Liver (tissue), 9 donors: ENCODE results near the gene SEC11C. TPM values are rescaled to one million over a fixed set of nuclear protein-coding genes. Genes with fewer than 3 reads are reported as not detected.

Experiments used
- DNase-seq: peaks from one replicate; pipeline ENCODE4 v3.0.0-alpha.2; 2017; ENCODE audit warnings: low spot score
- H3K27ac ChIP-seq, 2 donors: one replicate each; pipeline ENCODE4 v1.7.0; 2013; ENCODE audit warnings: inconsistent platforms in 2 of 2, low read length in 2 of 2, control low read depth in 1 of 2, low read depth in 1 of 2, mild to moderate bottlenecking in 1 of 2
- H3K27me3 ChIP-seq, 4 donors: one replicate each; pipeline versions ENCODE4 v1.6.1 to v1.7.0; 2013; ENCODE audit warnings: low read length in 3 of 4, inconsistent platforms in 1 of 4, mild to moderate bottlenecking in 1 of 4, moderate library complexity in 1 of 4; ENCODE audit not compliant: control insufficient read depth in 4 of 4, insufficient read depth in 4 of 4
- H3K36me3 ChIP-seq, 4 donors: one replicate each; pipeline versions ENCODE4 v1.6.1 to v1.7.0; 2013; ENCODE audit warnings: low read length in 3 of 4, mild to moderate bottlenecking in 3 of 4, low read depth in 1 of 4, moderate library complexity in 1 of 4; ENCODE audit not compliant: control insufficient read depth in 4 of 4, insufficient read depth in 3 of 4
- H3K4me1 ChIP-seq, 4 donors: one replicate each; pipeline versions ENCODE4 v1.6.1 to v1.7.0; 2013; ENCODE audit warnings: low read length in 3 of 4, mild to moderate bottlenecking in 3 of 4, moderate library complexity in 1 of 4; ENCODE audit not compliant: control insufficient read depth in 4 of 4, insufficient read depth in 4 of 4
- H3K4me3 ChIP-seq, 3 donors: one replicate each; pipeline versions ENCODE4 v1.6.1 to v1.7.0; 2013; ENCODE audit warnings: low read length in 3 of 3, control low read depth in 1 of 3, low read depth in 1 of 3, mild to moderate bottlenecking in 1 of 3
- H3K9ac ChIP-seq, 2 donors: one replicate each; pipeline ENCODE4 v1.7.0; 2013; ENCODE audit warnings: low read length in 2 of 2, mild to moderate bottlenecking in 2 of 2, moderate library complexity in 2 of 2, control low read depth in 1 of 2, low read depth in 1 of 2
- H3K9me3 ChIP-seq, 4 donors: one replicate each; pipeline versions ENCODE4 v1.6.1 to v1.7.0; 2013; ENCODE audit warnings: low read length in 3 of 4; ENCODE audit not compliant: control insufficient read depth in 4 of 4
- EGR1 ChIP-seq, 2 donors: IDR thresholded peaks; 2 replicates each; pipeline ENCODE4 v1.6.1; 2016 to 2018; ENCODE audit warnings: antibody characterized with exemption in 2 of 2, low read depth in 2 of 2
- FOXA1 ChIP-seq: IDR thresholded peaks from 2 replicates; pipeline ENCODE4 v1.6.1; 2016; ENCODE audit warnings: antibody characterized with exemption
- FOXA2 ChIP-seq: IDR thresholded peaks from 2 replicates; pipeline ENCODE4 v1.6.1; 2016; ENCODE audit warnings: antibody characterized with exemption
- GABPA ChIP-seq, 2 donors: IDR thresholded peaks in 1 of 2; conservative IDR thresholded peaks in 1 of 2; 2 replicates each; pipeline ENCODE4 v1.6.1; 2016; ENCODE audit warnings: antibody characterized with exemption in 2 of 2, mild to moderate bottlenecking in 1 of 2, moderate library complexity in 1 of 2
- HNF4A ChIP-seq, 2 donors: conservative IDR thresholded peaks; 2 replicates each; pipeline ENCODE4 v1.6.1; 2016; ENCODE audit warnings: antibody characterized with exemption in 2 of 2, mild to moderate bottlenecking in 2 of 2
- HNF4G ChIP-seq: IDR thresholded peaks from 2 replicates; pipeline ENCODE4 v1.6.1; 2016; ENCODE audit warnings: antibody characterized with exemption
- JUND ChIP-seq, 2 donors: IDR thresholded peaks; 2 replicates each; pipeline ENCODE4 v1.6.1; 2016; ENCODE audit warnings: antibody characterized with exemption in 2 of 2
- NR2F2 ChIP-seq: IDR thresholded peaks from 2 replicates; pipeline ENCODE4 v1.6.1; 2016; ENCODE audit warnings: antibody characterized with exemption
- RXRA ChIP-seq, 2 donors: IDR thresholded peaks; 2 replicates each; pipeline ENCODE4 v1.6.1; 2017 to 2018; ENCODE audit warnings: antibody characterized with exemption in 2 of 2, mild to moderate bottlenecking in 1 of 2
- SP1 ChIP-seq: IDR thresholded peaks from 2 replicates; pipeline ENCODE4 v1.6.1; 2018; ENCODE audit warnings: antibody characterized with exemption, mild to moderate bottlenecking
- TAF1 ChIP-seq: conservative IDR thresholded peaks from 2 replicates; pipeline ENCODE4 v1.6.1; 2016; ENCODE audit warnings: antibody characterized with exemption, mild to moderate bottlenecking
- YY1 ChIP-seq: IDR thresholded peaks from 2 replicates; pipeline ENCODE4 v1.6.1; 2016; ENCODE audit warnings: antibody characterized with exemption, mild to moderate bottlenecking
- WGBS: extraction: QIAGEN DNeasy Blood & Tissue Kit; methylation state at CpG from one replicate; pipeline ENCODE4 v1.1.7; 2013; 5-methylcytosine and 5-hydroxymethylcytosine counted together
- polyA plus RNA-seq, 2 donors: library from polyadenylated mRNA; stranded (reverse) in 1 of 2; unstranded in 1 of 2; fragments of 200-250 nt in 1 of 2; fragments of >200 nt in 1 of 2; fragmentation: Nextera tagmentation in 1 of 2; extraction: Ambion mirVana in 1 of 2; gene quantifications; one replicate each; pipeline versions ENCODE4 v1.2.1 to v1.2.3, GENCODE V29; 2013 to 2015
- total RNA-seq, 2 donors: library from RNA; depleted of rRNA; stranded (reverse); fragments of >200 nt; gene quantifications; one replicate each; pipeline ENCODE4 v1.2.3, GENCODE V29; 2014
- TF ChIP-seq, protein P1 (sequence below): IDR thresholded peaks from 2 replicates; pipeline ENCODE4 v1.6.1; 2016; ENCODE audit warnings: antibody characterized with exemption, mild to moderate bottlenecking
- TF ChIP-seq, protein P2 (sequence below): fragments of 150-350 bp; IDR thresholded peaks from 2 replicates; pipeline ENCODE4 v1.5.1; 2017; ENCODE audit warnings: improper control_type of control experiment, low read depth, low read length; ENCODE audit not compliant: missing input control
- TF ChIP-seq, protein P3 (sequence below): IDR thresholded peaks from 2 replicates; pipeline ENCODE4 v1.6.1; 2016; ENCODE audit warnings: antibody characterized with exemption
- TF ChIP-seq, protein P4 (sequence below): IDR thresholded peaks from 2 replicates; pipeline ENCODE4 v1.6.1; 2016; ENCODE audit warnings: antibody characterized with exemption
- donor health status: healthy.
- donor health status: healthy.
- donor health status: healthy.
- donor health status: healthy.
- donor health status: healthy.

SEC11C gene
- total and polyA plus RNA-seq, 4 donors, result 106 to 206 (median 156) TPM

DNA sequence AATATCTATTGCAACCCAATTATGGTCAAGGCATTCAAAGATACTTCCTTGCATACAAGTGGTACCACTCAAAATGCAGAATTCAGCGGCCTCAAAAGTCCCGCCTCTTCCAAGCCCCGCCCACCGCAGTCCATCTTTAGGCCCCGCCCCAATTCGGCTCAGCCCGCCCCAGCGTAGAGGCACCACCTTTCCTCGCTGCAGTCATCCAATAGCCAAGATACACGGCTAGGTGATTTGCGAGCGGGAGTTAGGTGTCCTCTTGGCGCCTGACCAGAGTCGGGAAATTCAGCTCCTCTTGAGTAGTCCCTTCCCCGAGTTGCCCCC lies 431 bp upstream of the SEC11C start:
- H3K9ac ChIP-seq, result peak overlapping the region; percentile 59 to 61

DNA sequence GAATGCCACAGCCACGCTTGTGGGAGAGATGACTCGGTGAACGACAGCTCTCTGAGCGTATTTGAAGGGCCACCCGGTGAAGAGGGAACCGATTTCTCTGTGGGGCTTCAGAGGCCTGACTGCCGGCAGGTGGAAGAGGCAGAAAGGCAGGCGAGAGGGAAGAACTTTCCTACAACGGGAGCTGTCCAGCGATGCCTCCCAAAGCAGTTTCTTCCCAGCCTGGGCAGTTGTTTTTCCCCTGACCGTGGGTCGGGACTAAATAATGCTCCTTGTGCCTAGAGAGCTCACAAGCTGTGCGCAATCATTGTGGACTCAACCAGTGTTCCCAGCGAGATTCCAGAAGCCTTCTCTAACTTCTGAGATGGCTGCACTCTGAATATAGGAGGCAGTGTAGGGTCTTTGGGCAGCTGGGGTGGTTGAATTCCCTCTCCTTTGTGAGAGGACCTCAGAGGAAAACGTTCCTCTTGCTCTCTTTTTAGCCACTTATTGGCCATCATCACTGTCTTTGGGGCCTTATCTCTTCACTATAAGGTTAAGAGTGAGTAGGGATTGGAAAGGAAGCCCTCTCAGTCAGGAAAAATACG lies 710 bp downstream of the SEC11C start:
- H3K9ac ChIP-seq, result peak overlapping the region; percentile 56 to 61
- DNase-seq, result peak; percentile 41
- no peaks in the 10 kb centered on the region for H3K36me3 ChIP-seq
- H3K27me3 ChIP-seq, result no peaks in the 10 kb centered on the region
- H3K4me3 ChIP-seq, result peak overlapping the region; percentile 81 to 90 (median 82)
- H3K4me1 ChIP-seq, result peaks cover 8 to 40% (median 33%) of the 10 kb centered on the region in 4 donors
- TF ChIP-seq SP1 (no peak), GABPA (IDR thresholded peaks at IDR 0.05 in 1 of 2, conservative IDR thresholded peaks at IDR 0.05 in 1 of 2) (no peak), FOXA1 (no peak)
- TF ChIP-seq, protein P1, sequence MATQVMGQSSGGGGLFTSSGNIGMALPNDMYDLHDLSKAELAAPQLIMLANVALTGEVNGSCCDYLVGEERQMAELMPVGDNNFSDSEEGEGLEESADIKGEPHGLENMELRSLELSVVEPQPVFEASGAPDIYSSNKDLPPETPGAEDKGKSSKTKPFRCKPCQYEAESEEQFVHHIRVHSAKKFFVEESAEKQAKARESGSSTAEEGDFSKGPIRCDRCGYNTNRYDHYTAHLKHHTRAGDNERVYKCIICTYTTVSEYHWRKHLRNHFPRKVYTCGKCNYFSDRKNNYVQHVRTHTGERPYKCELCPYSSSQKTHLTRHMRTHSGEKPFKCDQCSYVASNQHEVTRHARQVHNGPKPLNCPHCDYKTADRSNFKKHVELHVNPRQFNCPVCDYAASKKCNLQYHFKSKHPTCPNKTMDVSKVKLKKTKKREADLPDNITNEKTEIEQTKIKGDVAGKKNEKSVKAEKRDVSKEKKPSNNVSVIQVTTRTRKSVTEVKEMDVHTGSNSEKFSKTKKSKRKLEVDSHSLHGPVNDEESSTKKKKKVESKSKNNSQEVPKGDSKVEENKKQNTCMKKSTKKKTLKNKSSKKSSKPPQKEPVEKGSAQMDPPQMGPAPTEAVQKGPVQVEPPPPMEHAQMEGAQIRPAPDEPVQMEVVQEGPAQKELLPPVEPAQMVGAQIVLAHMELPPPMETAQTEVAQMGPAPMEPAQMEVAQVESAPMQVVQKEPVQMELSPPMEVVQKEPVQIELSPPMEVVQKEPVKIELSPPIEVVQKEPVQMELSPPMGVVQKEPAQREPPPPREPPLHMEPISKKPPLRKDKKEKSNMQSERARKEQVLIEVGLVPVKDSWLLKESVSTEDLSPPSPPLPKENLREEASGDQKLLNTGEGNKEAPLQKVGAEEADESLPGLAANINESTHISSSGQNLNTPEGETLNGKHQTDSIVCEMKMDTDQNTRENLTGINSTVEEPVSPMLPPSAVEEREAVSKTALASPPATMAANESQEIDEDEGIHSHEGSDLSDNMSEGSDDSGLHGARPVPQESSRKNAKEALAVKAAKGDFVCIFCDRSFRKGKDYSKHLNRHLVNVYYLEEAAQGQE, result peak; percentile 98
- no peaks in the 10 kb centered on the region for H3K9me3 ChIP-seq
- 5% methylated on average over 16 of the region's 16 CpGs for WGBS
- H3K27ac ChIP-seq, result peak overlapping the region; percentile 47 to 85

More for the DNA sequence above, 431 bp upstream of the SEC11C start:
- Histone ChIP-seq H3K4me3 (peak overlapping the region; percentile 81 to 88 (median 82)), H3K36me3 (no peaks in the 10 kb centered on the region), H3K27me3 (no peaks in the 10 kb centered on the region), H3K4me1 (peaks cover 5 to 32% (median 27%) of the 10 kb centered on the region in 4 donors), H3K9me3 (no peaks in the 10 kb centered on the region), H3K27ac (peak overlapping the region; percentile 73 to 85)
- peak; percentile 89 for DNase-seq
- peak; percentile 60 for TF ChIP-seq TAF1
- TF ChIP-seq NR2F2, result no peak
- no peak for TF ChIP-seq EGR1 (IDR thresholded peaks at IDR 0.05; ENCODE audit: low read depth in 2 of 2)
- TF ChIP-seq YY1, result no peak
- TF ChIP-seq HNF4G, result no peak
- under 1% methylated on average over 15 of the region's 15 CpGs for WGBS

DNA sequence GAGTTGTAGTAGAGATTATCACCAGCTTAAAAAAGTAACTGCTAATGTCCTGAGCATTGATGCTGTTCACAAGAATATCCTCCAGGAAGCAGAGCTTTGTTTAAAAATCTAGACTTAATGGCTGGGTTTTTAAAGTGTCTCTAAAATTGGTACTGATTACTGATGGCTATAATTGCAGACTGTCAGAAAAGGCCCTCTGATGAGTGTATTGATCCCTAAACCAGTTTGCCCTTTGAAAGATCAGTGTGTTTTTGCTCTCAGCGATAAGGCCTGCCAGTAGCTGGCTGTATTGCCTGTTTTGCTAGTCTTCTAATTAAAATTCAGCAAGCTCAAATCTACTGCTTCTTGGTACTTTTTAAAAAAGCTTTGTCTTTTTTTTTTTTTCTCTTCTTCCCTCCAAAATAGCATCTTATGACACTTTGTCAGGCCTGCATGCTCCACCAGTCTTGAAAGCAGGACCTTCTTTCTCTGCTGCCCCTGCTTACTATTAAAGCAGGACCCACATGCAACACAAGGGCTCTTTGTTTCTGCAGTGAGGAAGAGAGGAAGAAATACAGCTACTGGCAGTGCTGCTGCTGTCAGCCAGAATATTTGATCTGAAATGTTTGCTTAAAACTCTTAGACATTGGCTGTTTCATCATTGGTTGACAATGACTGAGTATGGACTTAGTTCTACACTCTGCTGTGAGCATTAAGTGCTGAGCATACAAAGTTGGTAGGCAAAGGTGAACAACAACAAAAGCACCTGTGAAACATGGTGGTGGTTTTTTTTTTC lies 1.8 kb downstream of the SEC11C start:
- no peak for DNase-seq
- Histone ChIP-seq H3K36me3 (no peaks in the 10 kb centered on the region), H3K4me3 (peak overlapping the region in 1 of 3 donors; percentile 16), H3K4me1 (peaks cover 8 to 42% (median 36%) of the 10 kb centered on the region in 4 donors), H3K27ac (peak overlapping the region; percentile 21 to 39), H3K9ac (no peak overlapping the region), H3K27me3 (no peaks in the 10 kb centered on the region), H3K9me3 (no peaks in the 10 kb centered on the region)
- WGBS, result 29% methylated on average over 1 of the region's 1 CpG
- TF ChIP-seq HNF4A (conservative IDR thresholded peaks at IDR 0.05) (peak; percentile 73 to 78), TAF1 (peak; percentile 37), GABPA (IDR thresholded peaks at IDR 0.05 in 1 of 2, conservative IDR thresholded peaks at IDR 0.05 in 1 of 2) (no peak), SP1 (peak; percentile 51), RXRA (IDR thresholded peaks at IDR 0.05) (peak; percentile 18 to 37), FOXA2 (peak; percentile 24), EGR1 (IDR thresholded peaks at IDR 0.05; ENCODE audit: low read depth in 2 of 2) (no peak), JUND (IDR thresholded peaks at IDR 0.05) (peak in 1 of 2 donors; percentile 64), NR2F2 (no peak), YY1 (peak; percentile 84), FOXA1 (peak; percentile 44)
- TF ChIP-seq, protein P2, sequence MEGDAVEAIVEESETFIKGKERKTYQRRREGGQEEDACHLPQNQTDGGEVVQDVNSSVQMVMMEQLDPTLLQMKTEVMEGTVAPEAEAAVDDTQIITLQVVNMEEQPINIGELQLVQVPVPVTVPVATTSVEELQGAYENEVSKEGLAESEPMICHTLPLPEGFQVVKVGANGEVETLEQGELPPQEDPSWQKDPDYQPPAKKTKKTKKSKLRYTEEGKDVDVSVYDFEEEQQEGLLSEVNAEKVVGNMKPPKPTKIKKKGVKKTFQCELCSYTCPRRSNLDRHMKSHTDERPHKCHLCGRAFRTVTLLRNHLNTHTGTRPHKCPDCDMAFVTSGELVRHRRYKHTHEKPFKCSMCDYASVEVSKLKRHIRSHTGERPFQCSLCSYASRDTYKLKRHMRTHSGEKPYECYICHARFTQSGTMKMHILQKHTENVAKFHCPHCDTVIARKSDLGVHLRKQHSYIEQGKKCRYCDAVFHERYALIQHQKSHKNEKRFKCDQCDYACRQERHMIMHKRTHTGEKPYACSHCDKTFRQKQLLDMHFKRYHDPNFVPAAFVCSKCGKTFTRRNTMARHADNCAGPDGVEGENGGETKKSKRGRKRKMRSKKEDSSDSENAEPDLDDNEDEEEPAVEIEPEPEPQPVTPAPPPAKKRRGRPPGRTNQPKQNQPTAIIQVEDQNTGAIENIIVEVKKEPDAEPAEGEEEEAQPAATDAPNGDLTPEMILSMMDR, result no peak
- TF ChIP-seq, protein P3, sequence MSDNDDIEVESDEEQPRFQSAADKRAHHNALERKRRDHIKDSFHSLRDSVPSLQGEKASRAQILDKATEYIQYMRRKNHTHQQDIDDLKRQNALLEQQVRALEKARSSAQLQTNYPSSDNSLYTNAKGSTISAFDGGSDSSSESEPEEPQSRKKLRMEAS, result peak; percentile 65
- TF ChIP-seq, protein P4, sequence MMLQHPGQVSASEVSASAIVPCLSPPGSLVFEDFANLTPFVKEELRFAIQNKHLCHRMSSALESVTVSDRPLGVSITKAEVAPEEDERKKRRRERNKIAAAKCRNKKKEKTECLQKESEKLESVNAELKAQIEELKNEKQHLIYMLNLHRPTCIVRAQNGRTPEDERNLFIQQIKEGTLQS, result peak; percentile 88
- TF ChIP-seq, protein P1, result peak; percentile 87
